ENCODE data around the gene PSMC2.
"Not testable (repeated sequence)": the region's sequence is repeated elsewhere in the genome, so short reads cannot be mapped to it uniquely, and the experiment has no call there.

PSMC2 gene

GRCh38 chr7:103379270-103379975 lies 32.0 kb downstream of the PSMC2 start:
- no peak for DNase-seq

GRCh38 chr7:103380395-103381191 lies 33.1 kb downstream of the PSMC2 start:
- DNase-seq: no peak

GRCh38 chr7:103381280-103382031 lies 34.0 kb downstream of the PSMC2 start:
- no peak for DNase-seq

GRCh38 chr7:103382032-103382402 lies 34.6 kb downstream of the PSMC2 start:
- no peak for DNase-seq

GRCh38 chr7:103387242-103387641 lies 39.8 kb downstream of the PSMC2 start:
- no peak for DNase-seq

- DNase-seq: no peak
Observed at GRCh38 chr7:103388469-103389140, 41.2 kb downstream of the PSMC2 start.

GRCh38 chr7:103389263-103389662 lies 41.8 kb downstream of the PSMC2 start:
- no peak for DNase-seq

- DNase-seq: no peak
Observed at GRCh38 chr7:103391150-103391549, 43.7 kb downstream of the PSMC2 start.

GRCh38 chr7:103391976-103392375 lies 44.5 kb downstream of the PSMC2 start:
- no peak for DNase-seq

GRCh38 chr7:103394566-103394965 lies 47.1 kb downstream of the PSMC2 start:
- no peak for DNase-seq

- no peak for DNase-seq
Observed at GRCh38 chr7:103395071-103395470, 47.6 kb downstream of the PSMC2 start.

GRCh38 chr7:103396471-103396870 lies 49.0 kb downstream of the PSMC2 start:
- DNase-seq: no peak

- no peak for DNase-seq
Observed at GRCh38 chr7:103398483-103399127, 51.2 kb downstream of the PSMC2 start.

GRCh38 chr7:103399687-103400086 lies 52.2 kb downstream of the PSMC2 start:
- not testable (repeated sequence) for DNase-seq

- DNase-seq: not testable (repeated sequence)
Observed at GRCh38 chr7:103405789-103406613, 58.6 kb downstream of the PSMC2 start.

GRCh38 chr7:103412151-103412550 lies 64.7 kb downstream of the PSMC2 start:
- DNase-seq: no peak

- no peak for DNase-seq
Observed at GRCh38 chr7:103413407-103413806, 66.0 kb downstream of the PSMC2 start.

GRCh38 chr7:103418241-103418640 lies 70.8 kb downstream of the PSMC2 start:
- DNase-seq: no peak
